ENCODE results near the gene TEX55.

TEX55 gene

GRCh38 chr3:119170821-119171220, 24.9 kb downstream of the TEX55 start:
- H3K4me3 ChIP-seq: no peak overlapping the region
- H3K4me1 ChIP-seq: no peaks in the 10 kb centered on the region
- intact Hi-C loops (cut with DNase I; ENCODE audit: low total_unique reads): no loop called here
- TF ChIP-seq CTCF (IDR thresholded peaks at IDR 0.05): no peak
- H3K27me3 ChIP-seq: no peaks in the 10 kb centered on the region
- H3K27ac ChIP-seq: no peak overlapping the region
- DNase-seq: no peak
- no peaks in the 10 kb centered on the region for H3K36me3 ChIP-seq
- no peaks in the 10 kb centered on the region for H3K9me3 ChIP-seq

GRCh38 chr3:119173325-119173724, 27.4 kb downstream of the TEX55 start, which contains the start of gene UPK1B:
Gene UPK1B (plus strand): TSS chr3:119173598. CDS start chr3:119186742, 13,144 bp downstream.
- no peak for TF ChIP-seq CTCF (IDR thresholded peaks at IDR 0.05)
- no peak within 1 kb of the TSS for H3K27ac ChIP-seq
- no peaks in the 10 kb centered on the region for H3K36me3 ChIP-seq
- no peaks in the 10 kb centered on the region for H3K9me3 ChIP-seq
- no peak for DNase-seq
- no peak within 1 kb of the TSS for H3K4me3 ChIP-seq
- intact Hi-C loops (cut with DNase I; ENCODE audit: low total_unique reads): no loop called here
- H3K27me3 ChIP-seq: no peaks in the 10 kb centered on the region
- no peaks in the 10 kb centered on the region for H3K4me1 ChIP-seq

- intact Hi-C loops (cut with DNase I; ENCODE audit: low total_unique reads): no loop called here
Measured at GRCh38 chr3:119175872-119176756, 30.1 kb downstream of the TEX55 start.

GRCh38 chr3:119176778-119177177, 30.8 kb downstream of the TEX55 start:
- no peaks in the 10 kb centered on the region for H3K27me3 ChIP-seq
- DNase-seq: no peak
- no peaks in the 10 kb centered on the region for H3K9me3 ChIP-seq
- no peaks in the 10 kb centered on the region for H3K36me3 ChIP-seq
- no peak overlapping the region for H3K4me3 ChIP-seq
- H3K4me1 ChIP-seq: no peaks in the 10 kb centered on the region
- intact Hi-C loops (cut with DNase I; ENCODE audit: low total_unique reads): no loop called here
- no peak for TF ChIP-seq CTCF (IDR thresholded peaks at IDR 0.05)
- H3K27ac ChIP-seq: no peak overlapping the region

More at GRCh38 chr3:119175872-119176756, 30.1 kb downstream of the TEX55 start:
- DNase-seq: no peak
- Histone ChIP-seq H3K4me1 (no peaks in the 10 kb centered on the region), H3K27ac (no peak overlapping the region), H3K4me3 (no peak overlapping the region), H3K36me3 (no peaks in the 10 kb centered on the region), H3K27me3 (no peaks in the 10 kb centered on the region), H3K9me3 (no peaks in the 10 kb centered on the region)
- TF ChIP-seq CTCF (IDR thresholded peaks at IDR 0.05): no peak

GRCh38 chr3:119177321-119177720, 31.4 kb downstream of the TEX55 start:
- Histone ChIP-seq H3K4me1 (no peaks in the 10 kb centered on the region), H3K36me3 (no peaks in the 10 kb centered on the region), H3K27ac (no peak overlapping the region), H3K27me3 (no peaks in the 10 kb centered on the region), H3K4me3 (no peak overlapping the region), H3K9me3 (no peaks in the 10 kb centered on the region)
- TF ChIP-seq CTCF (IDR thresholded peaks at IDR 0.05): no peak
- intact Hi-C loops (cut with DNase I; ENCODE audit: low total_unique reads): no loop called here
- no peak for DNase-seq
